ENCODE data around the gene GJC3.
"Not testable (repeated sequence)": the region's sequence is repeated elsewhere in the genome, so short reads cannot be mapped to it uniquely, and the experiment has no call there.

The GJC3 gene

DNA sequence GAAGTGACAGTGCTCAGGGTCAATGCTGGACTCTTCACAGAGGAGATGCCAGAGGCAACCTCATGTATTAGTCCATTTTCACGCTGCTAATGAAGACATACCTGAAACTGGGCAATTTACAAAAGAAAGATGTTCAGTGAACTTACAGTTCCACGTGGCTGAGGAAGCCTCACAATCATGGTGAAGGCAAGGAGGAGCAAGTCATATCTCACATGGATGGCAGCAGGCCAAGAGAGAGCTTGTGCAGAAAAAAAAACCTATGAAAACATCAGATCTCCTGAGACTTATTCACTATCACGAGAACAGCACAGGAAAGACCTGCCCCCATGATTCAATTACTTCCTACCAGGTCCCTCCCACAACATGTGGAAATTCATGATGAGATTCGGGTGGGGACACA is 5.6 kb upstream of the GJC3 start:
- not testable (repeated sequence) for DNase-seq (ENCODE audit: extremely low read depth in 1 of 2, low read depth in 1 of 2)

DNA sequence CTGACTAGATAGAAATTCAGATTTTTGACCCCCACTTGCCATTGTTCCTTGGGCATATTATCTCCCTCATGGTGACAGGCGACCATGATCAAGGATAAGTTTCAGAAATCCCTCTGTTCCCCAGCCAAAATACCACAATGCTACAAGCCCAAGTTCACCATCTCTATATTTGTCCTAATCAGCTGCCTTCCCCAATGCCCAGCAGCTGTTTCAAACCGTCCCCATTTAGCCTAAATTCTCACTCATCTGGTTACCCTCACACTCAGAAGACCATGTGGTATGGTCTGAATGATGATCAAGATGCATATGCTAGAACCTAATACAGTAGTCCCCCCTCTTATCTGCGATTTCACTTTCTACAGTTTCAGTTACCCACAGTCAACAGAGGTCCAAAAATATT is 956 bp upstream of the GJC3 start:
- DNase-seq (ENCODE audit: extremely low read depth in 1 of 2, low read depth in 1 of 2) = no peak

DNA sequence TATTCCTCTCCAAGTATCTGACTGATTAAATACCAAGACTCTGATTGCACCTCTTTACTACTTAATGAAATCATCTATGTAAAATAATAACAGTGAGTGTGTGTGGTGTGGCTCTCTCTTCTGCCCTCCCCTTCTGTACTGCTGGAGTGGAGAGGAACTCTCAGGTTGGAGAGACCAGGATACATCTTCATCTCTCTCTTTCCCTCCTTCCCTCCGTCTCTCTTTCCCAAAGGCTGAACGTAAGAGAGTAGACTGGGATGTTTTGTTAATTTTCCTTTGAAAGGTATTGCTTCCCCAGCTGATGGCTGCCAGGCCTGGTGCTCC is 272 bp upstream of the GJC3 start:
- no peak for DNase-seq (ENCODE audit: extremely low read depth in 1 of 2, low read depth in 1 of 2)

DNA sequence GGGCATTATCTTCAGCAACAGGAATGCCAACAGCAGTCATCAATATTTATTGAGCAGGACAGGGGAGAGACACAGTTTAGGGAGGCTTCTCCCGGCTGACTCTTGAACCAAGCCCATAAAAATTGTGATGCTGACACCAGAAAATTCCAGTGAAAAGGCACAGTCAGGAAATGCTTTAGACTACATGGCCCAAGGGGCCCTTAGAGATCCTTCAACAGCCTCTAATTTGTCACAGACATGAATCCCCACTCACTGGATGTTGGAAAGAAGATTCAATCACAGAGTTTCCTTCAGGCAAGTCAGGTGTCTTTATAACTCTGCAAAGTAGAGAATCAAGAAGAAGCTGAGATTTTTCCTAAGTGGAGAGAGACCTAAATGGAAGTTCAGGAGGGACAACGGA is 1.2 kb downstream of the GJC3 start:
- no peak for DNase-seq (ENCODE audit: extremely low read depth in 1 of 2, low read depth in 1 of 2)

DNA sequence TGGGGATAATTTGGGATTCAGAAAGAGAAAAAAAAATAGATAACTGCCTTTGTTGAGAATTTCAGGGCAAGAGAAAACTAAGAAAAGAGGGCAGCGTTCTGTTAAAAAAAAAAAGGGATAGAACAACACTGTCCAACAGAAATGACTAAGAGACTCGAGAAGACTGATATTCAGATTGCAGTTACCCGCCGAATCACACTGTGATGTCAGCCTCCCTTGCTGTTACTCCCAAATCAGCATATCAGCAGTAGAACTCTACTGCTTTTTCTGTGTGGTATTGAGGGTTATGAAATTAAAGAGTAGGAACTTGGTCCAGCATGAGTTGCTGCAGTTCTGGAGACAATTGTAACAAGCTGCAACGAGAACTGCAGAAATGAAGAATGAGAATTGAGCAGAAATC is 1.9 kb downstream of the GJC3 start:
- DNase-seq (ENCODE audit: extremely low read depth in 1 of 2, low read depth in 1 of 2) = no peak

DNA sequence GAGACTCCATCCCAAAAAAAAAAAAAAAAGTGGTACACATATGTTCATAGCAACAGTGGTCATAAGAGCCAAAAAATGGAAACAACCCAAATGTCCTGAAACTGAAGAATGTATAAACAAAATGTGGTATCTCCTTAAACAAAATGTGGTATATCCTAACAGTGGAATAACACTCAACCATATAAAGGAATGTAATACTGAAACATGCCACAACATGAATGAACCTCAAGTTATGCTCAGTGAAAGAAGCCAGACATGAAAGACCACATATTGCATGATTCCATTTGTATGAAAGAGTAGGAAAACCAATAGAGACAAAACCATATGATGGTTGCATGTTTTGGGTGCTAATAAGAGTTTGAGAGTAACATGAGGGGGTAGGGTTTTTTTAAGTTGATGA is 3.1 kb downstream of the GJC3 start:
- DNase-seq (ENCODE audit: extremely low read depth in 1 of 2, low read depth in 1 of 2) = no peak

DNA sequence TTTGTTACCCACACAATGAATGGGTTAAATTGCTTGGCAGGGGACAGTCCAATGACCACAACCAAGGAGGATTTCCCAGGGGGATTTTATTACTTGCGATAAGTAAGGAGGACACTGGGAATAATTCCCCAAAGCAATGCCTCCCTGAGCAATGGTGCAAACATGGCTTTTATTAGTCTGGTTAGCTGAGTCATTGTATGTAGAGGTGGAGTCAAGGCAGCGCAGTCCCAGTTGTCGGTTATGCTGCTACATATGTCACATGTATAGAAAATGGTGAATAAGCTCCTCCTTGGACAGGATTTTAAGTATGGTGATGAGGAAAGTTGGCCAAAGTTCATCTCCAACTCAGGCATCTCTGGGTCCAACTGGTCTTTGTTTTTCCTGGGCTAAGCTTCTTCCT is 6.2 kb downstream of the GJC3 start:
- DNase-seq (ENCODE audit: extremely low read depth in 1 of 2, low read depth in 1 of 2) = no peak

DNA sequence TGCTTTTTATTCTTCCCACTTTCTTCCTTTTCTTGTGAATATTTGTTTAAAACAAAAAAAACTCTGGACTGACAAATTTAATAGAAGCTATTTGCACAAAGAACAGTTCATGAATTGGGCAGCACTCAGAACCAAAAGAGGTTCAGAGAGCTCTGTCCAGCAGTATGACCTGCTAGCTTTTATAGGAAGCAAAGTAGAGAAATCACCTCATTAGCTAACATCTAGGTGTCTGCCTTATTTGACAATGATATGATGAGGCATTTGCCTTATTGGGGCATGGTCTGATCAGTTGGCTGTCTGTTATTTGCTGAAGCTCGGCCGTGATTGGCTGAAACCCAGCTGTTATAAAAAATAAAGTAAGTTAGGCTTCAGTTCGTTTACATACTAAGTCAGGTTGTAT is 9.3 kb downstream of the GJC3 start:
- no peak for DNase-seq (ENCODE audit: extremely low read depth in 1 of 2, low read depth in 1 of 2)

DNA sequence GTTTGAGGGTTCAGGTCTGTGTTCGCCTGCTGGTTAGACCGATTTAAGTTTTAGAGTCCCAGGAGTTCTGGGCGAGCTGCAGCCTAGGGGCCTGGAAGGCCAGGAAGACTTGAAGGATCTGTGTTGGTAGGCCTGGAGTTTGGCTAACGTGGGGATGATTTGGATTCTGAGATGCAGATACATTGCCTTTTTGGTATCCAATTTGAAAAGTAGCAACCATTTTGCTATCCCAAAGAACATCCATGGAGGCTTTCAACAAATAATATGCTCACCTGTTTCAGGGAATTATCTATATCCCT is 9.7 kb downstream of the GJC3 start:
- DNase-seq (ENCODE audit: extremely low read depth in 1 of 2, low read depth in 1 of 2) = no peak

DNA sequence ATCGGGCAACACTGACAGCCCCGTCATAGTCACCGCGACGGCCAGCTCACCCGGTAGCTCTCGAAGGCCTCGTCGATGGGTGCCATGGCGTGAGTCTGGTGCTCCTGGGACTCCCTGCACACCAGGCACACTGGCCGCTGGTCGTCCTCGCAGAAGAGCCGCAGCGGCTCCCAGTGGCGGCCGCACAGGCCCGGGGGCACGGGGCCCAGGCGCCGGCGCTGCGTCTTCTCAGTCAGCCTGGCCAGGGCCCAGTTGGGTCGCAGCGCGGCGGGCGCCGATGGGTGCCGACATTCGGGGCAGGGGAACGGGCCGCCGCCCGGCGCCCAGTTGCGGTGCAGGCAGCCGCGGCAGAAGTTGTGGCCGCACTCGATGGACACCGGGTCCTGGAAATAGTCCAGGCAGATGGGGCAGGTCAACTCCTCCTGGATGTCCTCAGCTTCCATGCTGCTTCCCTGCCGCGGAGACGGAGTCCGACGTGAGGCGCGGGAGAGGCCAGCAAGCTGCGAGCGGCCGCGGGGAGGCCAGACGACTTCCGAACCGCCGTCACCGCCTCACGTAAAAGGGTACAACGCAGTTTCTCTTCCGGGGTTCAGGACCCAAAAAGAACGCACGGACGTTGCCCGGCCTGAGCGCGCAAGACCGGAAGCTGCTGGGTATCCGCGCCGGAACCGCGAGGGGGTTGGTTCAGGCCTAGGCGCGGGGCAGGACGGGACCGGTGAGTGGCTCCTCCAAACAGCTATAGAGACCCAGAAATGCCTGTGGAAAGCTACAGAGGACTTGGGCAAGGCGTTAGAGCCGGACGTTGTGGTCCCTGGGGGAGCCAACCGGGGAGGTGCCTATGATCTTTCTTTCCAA is 10.2 kb downstream of the GJC3 start, which contains the start of gene TRIM4:
Gene TRIM4 (minus strand): TSS at position 572 of the 855 bp plus-strand sequence. CDS start 129 bp downstream, at position 443.
- peak; percentile 88 to 90 for DNase-seq (ENCODE audit: extremely low read depth in 1 of 2, low read depth in 1 of 2)

DNA sequence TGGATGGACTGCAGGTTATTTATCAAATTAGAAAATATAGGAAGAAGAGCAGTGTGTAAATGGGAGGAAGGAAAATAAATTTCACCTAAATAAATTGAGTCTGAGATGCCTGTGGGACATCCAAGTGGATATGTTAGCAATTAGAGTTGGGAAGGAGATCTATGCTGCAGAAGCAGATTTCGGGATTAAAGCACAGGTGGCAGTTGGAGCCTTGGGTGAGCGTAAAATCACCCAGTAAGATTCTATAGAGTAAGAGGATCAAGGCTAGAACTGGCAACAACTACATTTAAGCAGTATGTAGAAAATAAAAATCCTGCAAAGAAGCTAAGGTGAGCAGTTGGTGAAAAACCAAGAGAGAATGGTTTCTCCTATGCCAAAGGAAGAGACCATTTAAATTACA is 18.4 kb downstream of the GJC3 start:
- DNase-seq (ENCODE audit: extremely low read depth in 1 of 2, low read depth in 1 of 2) = no peak

DNA sequence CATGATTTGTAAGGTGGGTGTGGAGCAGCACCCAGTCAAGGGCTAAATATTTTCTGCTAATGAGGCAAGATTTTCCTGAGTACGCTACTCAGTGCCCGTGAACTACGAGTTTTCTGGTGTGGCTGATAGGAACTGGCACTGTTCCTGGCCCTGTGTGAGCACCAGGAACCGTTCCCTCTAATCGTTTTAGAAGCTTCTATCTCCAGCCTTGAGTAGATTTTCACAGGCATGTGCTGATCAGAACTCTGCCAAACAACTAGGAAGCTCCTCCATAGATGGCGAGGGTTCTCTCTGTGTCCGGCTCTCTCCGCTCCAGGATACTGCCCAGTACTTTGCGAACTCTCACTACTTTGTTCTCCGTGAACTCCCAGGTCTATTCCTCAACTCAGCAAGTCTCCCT is 27.8 kb downstream of the GJC3 start:
- DNase-seq (ENCODE audit: extremely low read depth in 1 of 2, low read depth in 1 of 2) = no peak

DNA sequence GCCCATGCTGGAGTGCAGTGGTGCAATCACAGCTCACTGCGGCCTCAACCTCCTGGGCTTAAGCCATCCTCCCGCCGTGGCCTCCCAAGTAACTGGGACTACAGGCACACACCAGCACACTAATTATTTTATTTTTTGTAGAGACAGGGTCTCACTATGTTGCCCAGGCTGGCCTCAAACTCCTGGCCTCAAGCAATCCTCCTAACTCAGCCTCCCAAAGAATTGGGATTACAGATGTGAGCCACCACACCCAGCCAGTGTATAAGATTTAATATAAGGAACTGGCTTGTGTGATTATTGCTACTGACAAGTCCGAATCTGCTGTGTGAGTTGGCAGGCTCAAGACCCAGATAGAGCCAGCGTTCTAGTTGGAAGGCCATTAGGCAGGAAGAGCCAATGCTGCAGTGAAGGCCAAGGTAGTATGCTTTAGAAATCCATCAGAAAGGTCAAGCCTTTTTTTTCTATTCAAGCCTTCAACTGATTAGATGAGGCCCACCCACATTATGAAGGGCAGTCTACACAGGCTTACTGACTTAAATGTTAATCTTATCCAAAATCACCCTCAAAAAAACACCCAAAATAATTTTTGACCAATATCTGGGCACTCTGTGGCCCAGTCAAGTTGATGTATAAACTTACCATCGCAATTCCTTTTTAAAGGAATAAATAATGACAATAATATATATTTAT is 29.4 kb downstream of the GJC3 start:
- no peak for DNase-seq (ENCODE audit: extremely low read depth in 1 of 2, low read depth in 1 of 2)

DNA sequence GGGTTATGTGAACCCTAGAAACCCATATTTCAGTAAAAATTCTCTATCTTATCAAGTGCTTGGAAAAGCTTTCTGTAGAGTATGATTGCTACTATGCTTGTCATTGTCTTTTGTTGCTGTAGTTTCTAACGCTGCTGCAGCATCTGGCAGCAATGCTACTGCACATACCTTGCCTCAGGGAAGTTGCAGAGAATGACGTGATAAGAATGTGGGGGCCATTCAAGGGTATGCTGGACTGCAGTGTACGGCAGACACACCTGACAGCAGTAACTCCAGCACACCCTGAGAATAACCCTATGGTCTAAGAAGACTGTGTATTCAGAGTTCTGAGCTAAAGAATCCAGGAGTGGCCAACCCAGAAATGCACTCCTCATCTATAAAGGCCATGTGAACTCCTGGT is 30.6 kb downstream of the GJC3 start:
- DNase-seq (ENCODE audit: extremely low read depth in 1 of 2, low read depth in 1 of 2) = no peak

DNA sequence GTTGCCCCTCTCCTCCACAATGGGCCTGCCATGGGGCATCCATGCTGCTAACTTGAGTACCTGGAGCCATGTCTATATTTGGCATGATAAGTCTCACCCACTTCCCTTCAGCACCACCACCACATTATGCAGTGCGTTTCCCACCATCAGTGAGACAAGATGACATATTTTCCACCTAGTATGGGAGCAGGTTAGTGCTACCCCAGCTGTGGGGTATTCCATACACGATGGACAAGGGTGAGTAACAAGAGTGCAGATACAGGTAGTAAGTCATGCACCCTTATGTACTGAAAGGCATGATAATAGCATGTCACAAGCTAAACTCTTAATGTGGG is 31.4 kb downstream of the GJC3 start:
- no peak for DNase-seq (ENCODE audit: extremely low read depth in 1 of 2, low read depth in 1 of 2)

DNA sequence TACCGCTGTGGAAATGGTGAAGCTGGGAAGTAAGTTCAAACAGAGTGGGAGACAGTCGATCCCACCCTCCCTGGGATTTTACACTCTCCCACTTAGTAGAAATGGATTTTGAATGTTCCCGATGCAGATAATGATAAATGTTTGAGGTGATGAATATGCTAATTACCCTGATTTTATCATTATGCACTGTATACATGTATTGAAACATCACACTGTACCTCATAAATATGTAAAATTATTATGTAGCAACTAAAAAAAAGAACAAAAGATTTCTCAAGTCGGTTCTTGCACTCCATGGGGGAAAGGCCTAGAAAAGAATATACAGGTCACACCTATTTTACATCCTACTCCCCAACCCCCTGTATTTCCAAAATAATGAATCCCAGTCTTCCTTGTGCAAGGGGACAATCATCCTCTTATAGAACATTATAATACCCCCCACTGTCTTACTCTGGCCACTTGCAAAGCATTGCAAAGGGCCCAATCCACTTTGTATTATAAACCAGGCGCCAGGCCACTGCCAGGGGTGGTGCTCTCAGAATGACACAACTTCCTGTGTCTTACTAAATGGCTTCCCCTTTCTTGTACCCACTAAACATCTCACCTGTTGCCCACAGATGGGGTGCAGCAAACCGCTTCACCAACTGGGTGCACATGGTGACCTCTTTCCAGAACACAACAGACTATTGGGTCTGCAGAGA is 31.9 kb downstream of the GJC3 start:
- DNase-seq (ENCODE audit: extremely low read depth in 1 of 2, low read depth in 1 of 2) = no peak

DNA sequence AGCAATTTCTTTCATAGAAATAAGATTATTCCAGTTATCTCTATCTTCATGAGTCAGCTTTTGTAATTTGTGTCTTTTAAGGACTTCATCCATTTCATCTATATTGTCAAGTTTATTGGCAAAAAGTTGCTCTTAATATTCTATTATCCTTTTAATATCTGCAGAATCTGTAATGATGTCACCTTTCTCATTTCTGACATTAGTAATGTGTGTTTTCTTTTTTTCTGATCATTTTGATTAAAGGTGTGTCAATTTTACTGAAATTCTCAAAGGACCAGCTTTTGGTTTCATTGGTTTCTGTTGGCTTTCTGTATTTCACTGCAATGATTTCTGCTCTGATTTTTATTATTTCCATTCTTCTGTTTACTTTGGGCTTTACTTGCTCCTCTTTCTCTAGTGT is 34.7 kb downstream of the GJC3 start:
- DNase-seq (ENCODE audit: extremely low read depth in 1 of 2, low read depth in 1 of 2) = no peak

DNA sequence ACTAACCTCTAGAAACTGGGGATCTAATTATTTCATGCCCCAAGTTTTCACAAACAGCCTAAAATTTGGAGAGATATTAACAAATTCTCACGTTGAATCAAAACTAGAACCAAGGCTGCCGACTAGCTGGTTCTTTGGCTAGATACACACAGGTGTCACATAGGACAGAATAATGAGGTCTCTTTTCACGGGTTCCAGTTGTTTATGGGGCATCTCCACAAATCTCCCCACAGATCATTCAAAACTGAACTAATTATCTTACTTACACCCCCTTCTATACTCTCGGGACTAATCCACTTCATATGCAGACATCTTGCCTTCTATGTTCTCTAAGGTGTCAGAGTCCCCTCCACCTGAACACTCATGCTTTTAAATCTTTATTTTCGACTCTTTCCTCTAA is 36.1 kb downstream of the GJC3 start:
- no peak for DNase-seq (ENCODE audit: extremely low read depth in 1 of 2, low read depth in 1 of 2)

DNA sequence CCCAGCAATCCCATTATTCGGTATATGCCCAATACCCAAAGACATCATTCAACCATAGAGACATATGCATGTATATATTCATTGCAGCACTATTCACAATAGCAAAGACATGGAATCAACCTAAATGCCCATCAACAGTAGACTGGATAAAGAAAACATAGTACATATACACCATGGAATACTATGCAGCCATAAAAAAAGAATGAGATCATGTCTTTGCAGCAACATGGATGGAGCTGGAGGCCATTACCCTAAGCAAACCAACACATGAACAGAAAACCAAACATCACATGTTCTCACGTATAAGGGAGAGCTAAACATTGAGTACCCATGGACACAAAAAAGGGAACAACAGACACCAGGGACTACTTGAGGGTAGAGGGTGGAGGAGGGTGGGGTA is 39.1 kb downstream of the GJC3 start:
- not testable (repeated sequence) for DNase-seq (ENCODE audit: extremely low read depth in 1 of 2, low read depth in 1 of 2)

DNA sequence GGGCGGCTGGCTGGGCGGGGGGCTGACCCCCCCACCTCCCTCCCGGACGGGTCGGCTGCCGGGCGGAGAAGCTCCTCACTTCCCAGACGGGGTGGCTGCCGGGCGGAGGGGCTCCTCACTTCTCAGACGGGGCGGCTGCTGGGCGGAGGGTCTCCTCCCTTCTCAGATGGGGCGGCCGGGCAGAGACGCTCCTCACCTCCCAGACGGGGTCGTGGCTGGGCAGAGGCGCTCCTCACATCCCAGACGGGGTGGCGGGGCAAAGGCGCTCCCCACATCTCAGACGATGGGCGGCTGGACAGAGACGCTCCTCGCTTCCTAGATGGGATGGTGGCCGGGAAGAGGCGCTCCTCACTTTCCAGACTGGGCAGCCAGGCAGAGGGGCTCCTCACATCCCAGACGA is 41.1 kb downstream of the GJC3 start:
- not testable (repeated sequence) for DNase-seq (ENCODE audit: extremely low read depth in 1 of 2, low read depth in 1 of 2)

DNA sequence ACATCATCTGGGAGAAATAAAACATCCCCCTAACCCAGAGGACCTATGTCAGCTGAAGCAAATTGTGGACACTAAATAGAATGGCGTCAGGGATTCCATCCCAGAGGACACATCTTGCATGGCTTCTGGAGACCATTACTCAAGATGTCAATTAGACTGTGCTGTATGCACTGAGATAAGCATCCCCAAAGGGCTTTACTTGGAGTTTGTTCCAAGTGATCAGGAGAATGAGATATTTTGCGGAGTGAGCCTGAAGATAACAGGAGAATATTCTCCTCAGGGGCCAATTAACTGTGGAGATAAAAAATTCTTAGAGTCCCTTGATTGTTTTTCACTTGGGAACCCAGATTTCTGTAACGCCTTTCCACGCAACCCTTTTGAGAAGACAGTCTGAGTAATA is 48.0 kb downstream of the GJC3 start:
- DNase-seq (ENCODE audit: extremely low read depth in 1 of 2, low read depth in 1 of 2) = no peak

DNA sequence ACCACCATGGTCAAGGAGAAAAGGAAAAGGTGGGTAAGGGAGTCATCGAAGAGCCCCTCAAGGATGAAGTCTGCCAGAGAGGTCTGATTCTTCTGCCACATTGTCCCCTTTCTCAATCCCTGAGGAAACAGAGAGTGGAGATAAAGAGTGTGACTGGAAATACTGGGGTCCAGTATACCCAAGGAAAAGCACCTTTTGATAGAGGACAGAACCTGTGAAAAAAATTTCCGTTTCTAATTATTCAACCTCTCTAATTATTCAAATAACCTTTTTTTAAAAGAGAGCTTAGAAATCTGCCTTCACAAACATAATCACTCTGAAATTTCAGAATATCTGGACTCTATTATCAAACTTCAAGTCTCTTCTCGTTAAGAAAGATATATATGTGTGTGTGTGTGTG is 52.5 kb downstream of the GJC3 start, which contains the start of gene OR2AE1:
Gene OR2AE1 (minus strand): TSS at position 101 of the 400 bp plus-strand sequence. CDS start 0 bp downstream, at position 101.
- DNase-seq (ENCODE audit: extremely low read depth in 1 of 2, low read depth in 1 of 2) = no peak

All from stimulated activated CD8-positive, alpha-beta memory T cell treated with anti-CD3 and anti-CD28 coated beads, Interleukin-7, amount 100 ng/mL, for 48 hours (primary cell).